ENCODE results near the gene TNRC6A.

GRCh38 chr16:24784121-24784520 lies 54.7 kb downstream of the TNRC6A start:
- TF ChIP-seq YY1 (IDR thresholded peaks at IDR 0.05; ENCODE audit: insufficient read depth, insufficient read length) (no peak), ZNF274 (IDR thresholded peaks at IDR 0.05; ENCODE audit: low read depth, low read length) (no peak)

All from NT2/D1 (cell line).